ENCODE measurements around the gene PRKCH.
"Not testable (repeated sequence)": the region's sequence is repeated elsewhere in the genome, so short reads cannot be mapped to it uniquely, and the experiment has no call there.

PRKCH gene

DNA sequence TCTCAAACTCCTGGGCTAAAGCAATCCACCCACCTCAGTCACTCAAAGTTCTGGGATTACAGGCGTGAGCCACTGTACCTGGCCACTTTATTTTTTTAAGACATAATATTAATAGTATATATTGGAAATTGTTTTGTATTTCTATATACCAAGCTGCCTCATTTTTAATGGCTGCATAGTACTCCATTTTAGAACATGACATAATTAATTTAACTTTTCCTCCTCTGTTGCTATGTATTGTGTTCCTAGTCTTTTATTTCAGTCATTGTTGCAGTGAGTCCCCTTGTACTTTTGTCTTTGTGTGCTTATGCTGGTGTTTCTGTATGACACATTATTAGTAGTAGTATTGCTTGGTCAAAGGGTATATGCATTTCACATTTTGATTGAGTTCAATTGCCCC, 138.7 kb downstream of the PRKCH start:
- TF ChIP-seq, protein P1, sequence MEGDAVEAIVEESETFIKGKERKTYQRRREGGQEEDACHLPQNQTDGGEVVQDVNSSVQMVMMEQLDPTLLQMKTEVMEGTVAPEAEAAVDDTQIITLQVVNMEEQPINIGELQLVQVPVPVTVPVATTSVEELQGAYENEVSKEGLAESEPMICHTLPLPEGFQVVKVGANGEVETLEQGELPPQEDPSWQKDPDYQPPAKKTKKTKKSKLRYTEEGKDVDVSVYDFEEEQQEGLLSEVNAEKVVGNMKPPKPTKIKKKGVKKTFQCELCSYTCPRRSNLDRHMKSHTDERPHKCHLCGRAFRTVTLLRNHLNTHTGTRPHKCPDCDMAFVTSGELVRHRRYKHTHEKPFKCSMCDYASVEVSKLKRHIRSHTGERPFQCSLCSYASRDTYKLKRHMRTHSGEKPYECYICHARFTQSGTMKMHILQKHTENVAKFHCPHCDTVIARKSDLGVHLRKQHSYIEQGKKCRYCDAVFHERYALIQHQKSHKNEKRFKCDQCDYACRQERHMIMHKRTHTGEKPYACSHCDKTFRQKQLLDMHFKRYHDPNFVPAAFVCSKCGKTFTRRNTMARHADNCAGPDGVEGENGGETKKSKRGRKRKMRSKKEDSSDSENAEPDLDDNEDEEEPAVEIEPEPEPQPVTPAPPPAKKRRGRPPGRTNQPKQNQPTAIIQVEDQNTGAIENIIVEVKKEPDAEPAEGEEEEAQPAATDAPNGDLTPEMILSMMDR (conservative IDR thresholded peaks at IDR 0.05; ENCODE audit: low read depth, low read length): no peak
- DNase-seq (ENCODE audit: low read depth): no peak
- H3K4me3 ChIP-seq (ENCODE audit: low read depth, low read length): no peak overlapping the region

DNA sequence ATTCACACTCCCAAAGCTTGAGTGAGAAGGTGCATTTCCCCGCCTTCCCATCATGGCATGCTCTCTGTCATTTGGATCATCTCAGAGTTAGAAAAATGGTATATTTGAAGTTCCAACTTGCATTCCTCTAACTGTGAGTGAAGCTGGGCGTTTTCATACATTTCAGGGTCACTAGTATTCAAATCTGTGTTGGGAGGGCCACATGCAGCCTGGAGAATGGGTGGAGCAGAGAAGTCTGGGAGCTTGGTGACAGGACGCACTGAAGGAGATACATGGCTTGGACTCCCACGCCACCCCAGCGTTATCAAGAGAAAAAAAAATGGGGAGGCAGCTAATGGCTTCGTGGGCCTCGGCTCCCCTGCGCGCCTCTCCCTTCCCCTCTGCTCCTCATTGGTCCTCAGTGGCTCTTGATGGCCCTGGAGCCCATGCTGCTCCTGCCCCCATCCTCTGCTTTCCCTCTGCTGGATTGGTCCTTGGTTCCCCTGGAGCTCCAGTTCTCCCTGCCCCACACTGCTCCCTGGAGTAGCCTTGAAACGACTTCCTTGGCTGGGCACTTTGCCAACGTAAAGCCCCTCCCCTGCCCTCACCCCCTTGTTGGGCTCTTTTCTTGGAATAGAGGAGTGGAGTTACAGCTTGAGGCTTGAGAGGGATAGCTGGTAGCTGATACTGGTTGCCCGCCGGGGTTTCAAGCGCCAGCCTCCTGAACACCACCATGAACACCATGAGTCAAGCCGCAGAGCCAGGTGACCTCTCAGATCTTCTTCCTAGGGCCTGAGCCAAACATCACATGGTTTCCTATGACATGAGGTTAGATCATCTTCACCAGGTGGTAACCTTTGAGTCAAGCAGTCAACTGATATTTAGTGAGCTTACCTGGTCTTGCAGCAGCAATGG, 139.6 kb downstream of the PRKCH start:
- TF ChIP-seq, protein P1 (conservative IDR thresholded peaks at IDR 0.05; ENCODE audit: low read depth, low read length): no peak
- peak; percentile 26 for DNase-seq (ENCODE audit: low read depth)

DNA sequence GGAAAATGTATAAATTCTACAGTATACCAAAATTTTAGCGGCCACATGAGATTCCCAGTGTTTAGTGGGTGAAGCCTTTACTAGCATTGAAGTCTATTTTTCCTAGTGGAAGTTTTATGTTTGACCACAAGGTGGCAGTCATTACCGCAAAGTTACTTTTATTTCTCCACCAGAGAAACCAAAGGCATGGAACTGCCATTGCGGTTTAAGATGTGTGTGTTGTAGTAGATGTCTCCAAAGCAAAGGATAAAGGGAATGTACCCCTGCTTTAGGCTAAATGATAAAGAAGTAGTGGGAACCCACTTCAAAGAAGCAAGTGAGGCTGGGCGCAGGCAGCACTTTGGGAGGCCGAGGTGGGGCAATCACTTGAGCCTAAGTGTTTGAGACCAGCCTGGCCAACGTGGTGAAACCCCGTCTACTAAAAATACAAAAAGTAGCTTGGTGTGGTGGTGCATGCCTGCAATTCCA, 140.5 kb downstream of the PRKCH start:
- TF ChIP-seq, protein P1 (conservative IDR thresholded peaks at IDR 0.05; ENCODE audit: low read depth, low read length): peak; percentile 60
- peak; percentile 89 for DNase-seq (ENCODE audit: low read depth)
- H3K4me3 ChIP-seq (ENCODE audit: low read depth, low read length): no peak overlapping the region

More for the DNA sequence above, 139.6 kb downstream of the PRKCH start:
- no peak overlapping the region for H3K4me3 ChIP-seq (ENCODE audit: low read depth, low read length)

DNA sequence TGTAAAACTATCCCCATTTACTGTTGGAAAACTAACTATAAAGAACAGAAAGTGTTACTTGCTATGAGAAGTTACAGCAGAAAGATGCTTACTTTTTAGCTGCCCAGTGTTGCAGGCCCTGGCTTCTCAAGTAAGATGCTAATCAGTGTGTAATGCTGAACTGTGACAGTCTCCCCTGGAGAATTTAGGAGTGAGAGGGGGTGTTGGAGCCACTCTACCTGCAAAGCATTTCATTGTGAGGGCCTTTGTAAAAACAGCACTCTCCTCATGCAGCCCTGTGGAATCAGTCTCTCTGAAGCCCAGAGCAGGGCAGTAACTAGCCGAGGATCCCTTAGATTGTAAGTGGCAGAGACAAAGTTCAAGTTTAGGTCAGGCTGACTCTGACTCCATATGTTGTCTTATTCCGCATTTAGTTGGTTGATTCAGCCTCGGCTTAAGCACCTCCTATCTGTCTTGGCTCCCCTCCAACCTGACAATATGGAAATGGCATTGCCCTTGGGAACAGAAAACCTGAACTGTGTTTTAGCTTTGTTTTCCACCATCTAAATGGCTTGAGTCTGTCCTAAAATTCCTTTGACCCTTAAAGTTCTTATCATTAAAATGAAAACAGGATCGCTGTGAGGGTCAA, 141.3 kb downstream of the PRKCH start:
- peak; percentile 88 for DNase-seq (ENCODE audit: low read depth)
- H3K4me3 ChIP-seq (ENCODE audit: low read depth, low read length): no peak overlapping the region
- TF ChIP-seq, protein P1 (conservative IDR thresholded peaks at IDR 0.05; ENCODE audit: low read depth, low read length): peak; percentile 7

DNA sequence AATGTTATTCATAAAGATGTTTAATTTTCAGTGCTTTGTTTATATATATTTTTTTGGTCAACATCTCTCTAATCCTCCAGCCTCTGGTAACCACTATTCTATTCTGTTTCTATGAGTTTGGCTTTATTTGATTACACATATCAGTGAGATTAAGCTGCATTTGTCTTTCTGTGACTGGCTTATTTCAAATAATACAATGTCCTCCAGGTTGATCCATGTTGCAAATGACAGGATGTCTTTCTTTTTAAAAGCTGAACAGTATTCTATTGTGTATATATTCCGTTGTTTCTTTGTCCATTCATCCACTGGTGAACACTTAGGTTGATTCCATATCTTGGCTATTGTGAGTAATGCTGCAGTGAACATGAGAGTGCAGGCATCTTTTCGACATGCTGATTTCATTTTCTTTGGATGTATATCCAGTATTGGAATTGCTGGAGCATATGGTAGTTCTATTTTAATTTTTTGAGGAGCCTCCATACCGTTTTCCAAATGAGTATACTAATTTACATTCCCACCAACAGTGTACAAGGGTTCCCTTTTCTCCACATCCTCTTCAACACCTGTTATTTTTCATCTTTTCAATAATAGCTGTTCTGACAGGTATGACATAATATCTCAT, 142.4 kb downstream of the PRKCH start:
- no peak for DNase-seq (ENCODE audit: low read depth)
- TF ChIP-seq, protein P1 (conservative IDR thresholded peaks at IDR 0.05; ENCODE audit: low read depth, low read length): no peak
- H3K4me3 ChIP-seq (ENCODE audit: low read depth, low read length): no peak overlapping the region

DNA sequence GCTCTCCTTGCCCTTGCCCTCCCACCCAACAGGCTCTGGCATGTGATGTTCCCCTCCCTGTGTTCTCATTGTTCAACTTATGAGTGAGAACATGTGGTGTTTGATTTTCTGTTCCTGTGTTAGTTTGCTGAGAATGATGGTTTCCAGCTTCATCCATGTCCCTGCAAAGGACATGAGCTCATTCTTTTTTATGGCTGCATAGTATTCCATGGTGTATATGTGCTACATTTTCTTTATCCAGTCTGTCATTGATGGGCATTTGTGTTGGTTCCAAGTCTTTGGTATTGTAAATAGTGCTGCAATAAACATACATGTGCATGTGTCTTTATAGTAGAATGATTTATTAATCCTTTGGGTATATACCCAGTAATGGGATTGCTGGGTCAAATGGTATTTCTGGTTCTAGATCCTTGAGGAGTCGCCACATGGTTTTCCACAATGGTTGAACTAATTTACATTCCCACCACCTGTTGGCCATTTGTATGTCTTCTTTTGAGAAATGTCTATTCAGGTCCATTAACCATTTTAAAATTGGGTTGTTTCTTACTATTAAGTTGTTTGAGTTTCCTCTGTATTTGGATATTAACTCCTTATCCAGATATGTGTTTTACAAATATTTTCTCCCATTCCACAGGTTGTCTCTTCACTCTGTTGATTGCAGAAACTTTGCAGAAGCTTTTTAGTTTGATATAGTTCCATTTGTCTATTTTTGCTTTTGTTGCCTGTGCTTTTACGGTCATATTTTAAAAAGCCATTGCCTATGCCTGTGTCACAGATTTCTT, 143.4 kb downstream of the PRKCH start:
- DNase-seq (ENCODE audit: low read depth); H3K4me3 ChIP-seq (ENCODE audit: low read depth, low read length): not testable (repeated sequence)
